ENCODE measurements around the gene EXOSC10.

GRCh38 chr1:11070876-11071275 lies 28.8 kb downstream of the EXOSC10 start:
- TF ChIP-seq CTCF (IDR thresholded peaks at IDR 0.05) (no peak), POLR2AphosphoS5 (IDR thresholded peaks at IDR 0.05; ENCODE audit: low read depth, low read length) (no peak; the same call in 1 of the 2 replicates), TCF7L2 (IDR thresholded peaks at IDR 0.05; ENCODE audit: low read depth, low read length) (no peak)
- TF ChIP-seq, protein P1, sequence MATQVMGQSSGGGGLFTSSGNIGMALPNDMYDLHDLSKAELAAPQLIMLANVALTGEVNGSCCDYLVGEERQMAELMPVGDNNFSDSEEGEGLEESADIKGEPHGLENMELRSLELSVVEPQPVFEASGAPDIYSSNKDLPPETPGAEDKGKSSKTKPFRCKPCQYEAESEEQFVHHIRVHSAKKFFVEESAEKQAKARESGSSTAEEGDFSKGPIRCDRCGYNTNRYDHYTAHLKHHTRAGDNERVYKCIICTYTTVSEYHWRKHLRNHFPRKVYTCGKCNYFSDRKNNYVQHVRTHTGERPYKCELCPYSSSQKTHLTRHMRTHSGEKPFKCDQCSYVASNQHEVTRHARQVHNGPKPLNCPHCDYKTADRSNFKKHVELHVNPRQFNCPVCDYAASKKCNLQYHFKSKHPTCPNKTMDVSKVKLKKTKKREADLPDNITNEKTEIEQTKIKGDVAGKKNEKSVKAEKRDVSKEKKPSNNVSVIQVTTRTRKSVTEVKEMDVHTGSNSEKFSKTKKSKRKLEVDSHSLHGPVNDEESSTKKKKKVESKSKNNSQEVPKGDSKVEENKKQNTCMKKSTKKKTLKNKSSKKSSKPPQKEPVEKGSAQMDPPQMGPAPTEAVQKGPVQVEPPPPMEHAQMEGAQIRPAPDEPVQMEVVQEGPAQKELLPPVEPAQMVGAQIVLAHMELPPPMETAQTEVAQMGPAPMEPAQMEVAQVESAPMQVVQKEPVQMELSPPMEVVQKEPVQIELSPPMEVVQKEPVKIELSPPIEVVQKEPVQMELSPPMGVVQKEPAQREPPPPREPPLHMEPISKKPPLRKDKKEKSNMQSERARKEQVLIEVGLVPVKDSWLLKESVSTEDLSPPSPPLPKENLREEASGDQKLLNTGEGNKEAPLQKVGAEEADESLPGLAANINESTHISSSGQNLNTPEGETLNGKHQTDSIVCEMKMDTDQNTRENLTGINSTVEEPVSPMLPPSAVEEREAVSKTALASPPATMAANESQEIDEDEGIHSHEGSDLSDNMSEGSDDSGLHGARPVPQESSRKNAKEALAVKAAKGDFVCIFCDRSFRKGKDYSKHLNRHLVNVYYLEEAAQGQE (IDR thresholded peaks at IDR 0.05; ENCODE audit: insufficient read depth in 1 of 2, low read depth in 2 of 2, low read length in 1 of 2): no peak
